GM12892 (cell line): Measurements from ENCODE around the gene SPIC.

Source experiments
- POLR2A ChIP-seq: IDR thresholded peaks from 2 replicates; pipeline ENCODE4 v1.6.1; 2011; ENCODE audit warnings: low read depth, low read length, control low read depth
- POLR2AphosphoS5 ChIP-seq: IDR thresholded peaks from 2 replicates; pipeline ENCODE4 v1.6.1; 2011; ENCODE audit warnings: low read depth, low read length, control low read depth
- TAF1 ChIP-seq: IDR thresholded peaks from 2 replicates; pipeline ENCODE4 v1.6.1; 2011; ENCODE audit warnings: low read depth, mild to moderate bottlenecking, control low read depth, low read length, borderline replicate concordance

DNA sequence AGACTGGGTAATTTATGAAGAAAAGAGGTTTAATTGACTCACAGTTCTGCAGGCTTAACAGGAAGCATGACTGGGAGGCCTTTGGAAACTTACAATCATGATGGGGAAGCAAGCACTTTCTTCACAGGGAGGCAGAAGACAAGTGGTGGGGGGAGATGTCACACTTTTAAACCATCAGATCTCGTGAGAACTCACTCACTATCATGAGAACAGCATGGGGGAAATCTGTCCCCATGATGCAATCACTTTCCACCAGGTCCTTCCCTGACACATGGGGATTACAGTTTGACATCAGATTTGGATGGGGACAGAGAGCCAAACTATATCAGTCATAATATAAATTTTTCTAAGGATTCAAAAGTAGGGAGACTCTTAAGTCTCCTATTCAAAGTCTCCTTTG lies 46.0 kb downstream of the SPIC start:
- TF ChIP-seq POLR2A (no peak), POLR2AphosphoS5 (no peak), TAF1 (no peak)
